Endothelial cell of umbilical vein (primary cell): Measurements from ENCODE around the gene GTF3C5. TPM values are rescaled to one million over a fixed set of nuclear protein-coding genes. Genes with fewer than 3 reads are reported as not detected.

Experiments
- BruUV-seq: library from RNA; stranded (reverse); fragments of 400-500 nt; replicated peaks from 2 replicates; lab custom pipeline; 2021; lab: Mats Ljungman, UMichigan
- CTCF ChIA-PET: fragments of 300-600, 350-600 bp; sonication (Branson Sonifier 250); formaldehyde crosslinking; loops from one replicate; lab custom pipeline; 2021; ENCODE audit warnings: antibody characterized with exemption, inconsistent platforms; lab: Charles Lee
- POLR2A ChIA-PET: fragments of 300-600, 350-600 bp; sonication (Branson Sonifier 250); formaldehyde crosslinking; loops from one replicate; lab custom pipeline; 2021; ENCODE audit warnings: antibody characterized with exemption, inconsistent platforms; lab: Charles Lee
- DNase-seq: peaks from one replicate; pipeline ENCODE4 v3.0.0-alpha.2; 2011; ENCODE audit warnings: low read depth, low spot score
- FAIRE-seq: peaks from 2 replicates; lab custom pipeline; 2011; peaks lifted over from hg19 to GRCh38; lab: Jason Lieb, UNC
- H2AFZ ChIP-seq: 2 replicates; pipeline ENCODE4 v1.6.0; 2012; ENCODE audit warnings: low read depth, low read length, control low read depth, inconsistent platforms
- H3K27ac ChIP-seq: 2 replicates; pipeline ENCODE4 v1.5.1; 2011; ENCODE audit warnings: low read depth, mild to moderate bottlenecking, control low read depth, low read length, moderate library complexity; ENCODE audit not compliant: insufficient read depth
- H3K27me3 ChIP-seq, 2 experiments: 2 replicates each; pipeline versions ENCODE4 v1.6.0 to v1.6.1; 2011; ENCODE audit warnings: low read length in 2 of 2, mixed read lengths in 1 of 2; ENCODE audit not compliant: control insufficient read depth in 2 of 2, insufficient read depth in 2 of 2
- H3K36me3 ChIP-seq, 2 experiments: 2 replicates in 1 of 2; 3 replicates in 1 of 2; pipeline ENCODE4 v1.5.1; 2011; ENCODE audit warnings: low read length in 2 of 2, mild to moderate bottlenecking in 1 of 2, moderate library complexity in 1 of 2; ENCODE audit not compliant: control insufficient read depth in 2 of 2, insufficient read depth in 2 of 2; ENCODE audit errors: extremely low read depth in 1 of 2
- H3K4me1 ChIP-seq: 3 replicates; pipeline ENCODE4 v1.5.1; 2011; ENCODE audit warnings: mild to moderate bottlenecking, low read length; ENCODE audit not compliant: control insufficient read depth, insufficient read depth; ENCODE audit errors: extremely low read depth
- H3K4me2 ChIP-seq: 2 replicates; pipeline ENCODE4 v1.6.1; 2011; ENCODE audit warnings: low read length, control low read depth, mixed read lengths; ENCODE audit not compliant: insufficient read depth
- H3K4me3 ChIP-seq, 3 experiments: fragments of 200-600 bp in 1 of 3; sonication (generic), shearing (Covaris generic) in 1 of 3; replicated peaks in 1 of 3; 2 replicates each; pipeline ENCODE4 v1.5.1; 2011 to 2016; ENCODE audit warnings: control low read depth in 3 of 3, low read length in 3 of 3, mild to moderate bottlenecking in 2 of 3, inconsistent platforms in 1 of 3, low read depth in 1 of 3, moderate library complexity in 1 of 3; ENCODE audit not compliant: insufficient read depth in 1 of 3
- H3K79me2 ChIP-seq: 2 replicates; pipeline ENCODE4 v1.6.0; 2012; ENCODE audit warnings: low read length, inconsistent platforms; ENCODE audit not compliant: control insufficient read depth, insufficient read depth
- H3K9ac ChIP-seq: replicated peaks from 2 replicates; pipeline ENCODE3; 2011; ENCODE audit warnings: low read length, control low read depth; ENCODE audit not compliant: insufficient read depth; ENCODE audit errors: extremely low read depth
- H3K9me1 ChIP-seq: replicated peaks from 3 replicates; pipeline ENCODE4 v1.6.0; 2011; ENCODE audit warnings: mild to moderate bottlenecking, low read length; ENCODE audit not compliant: control insufficient read depth, insufficient read depth; ENCODE audit errors: extremely low read depth
- H3K9me3 ChIP-seq: replicated peaks from 2 replicates; pipeline ENCODE4 v1.5.1; 2012; ENCODE audit warnings: low read length, inconsistent platforms; ENCODE audit not compliant: control insufficient read depth, insufficient read depth
- H4K20me1 ChIP-seq: replicated peaks from 2 replicates; pipeline ENCODE3; 2011; ENCODE audit warnings: mild to moderate bottlenecking, low read length; ENCODE audit not compliant: control insufficient read depth, insufficient read depth; ENCODE audit errors: extremely low read depth
- CTCF ChIP-seq, 2 donors: IDR thresholded peaks; 1 replicate in 1 of 2; 2 replicates in 1 of 2; pipeline ENCODE4 v1.5.1; 2011; ENCODE audit warnings: low read length in 2 of 2, mild to moderate bottlenecking in 2 of 2, moderate library complexity in 2 of 2, control low read depth in 1 of 2, inconsistent platforms in 1 of 2, low read depth in 1 of 2; ENCODE audit not compliant: insufficient read depth in 1 of 2; ENCODE audit errors: extremely low read depth in 1 of 2
- EZH2 ChIP-seq: IDR thresholded peaks from 2 replicates; pipeline ENCODE4 v1.6.1; 2012; ENCODE audit warnings: borderline replicate concordance, low read depth, mild to moderate bottlenecking, moderate library complexity, low read length, inconsistent platforms; ENCODE audit not compliant: severe bottlenecking
- FOS ChIP-seq: IDR thresholded peaks from 2 replicates; pipeline ENCODE4 v1.6.1; 2011; ENCODE audit warnings: mild to moderate bottlenecking, low read length, moderate library complexity, borderline replicate concordance; ENCODE audit not compliant: insufficient read depth
- GATA2 ChIP-seq: IDR thresholded peaks from 2 replicates; pipeline ENCODE4 v1.7.0; 2011; ENCODE audit warnings: low read depth, mild to moderate bottlenecking, moderate library complexity, mixed read lengths, low read length; ENCODE audit not compliant: insufficient read length, insufficient read depth
- JUN ChIP-seq: IDR thresholded peaks from 2 replicates; pipeline ENCODE4 v1.6.1; 2011; ENCODE audit warnings: borderline replicate concordance, low read depth; ENCODE audit not compliant: insufficient read length, insufficient read depth
- MAX ChIP-seq: IDR thresholded peaks from 2 replicates; pipeline ENCODE4 v1.6.1; 2011; ENCODE audit not compliant: insufficient read depth, insufficient read length
- MYC ChIP-seq: IDR thresholded peaks from one replicate; pipeline ENCODE4 v1.6.1; 2011; ENCODE audit warnings: mild to moderate bottlenecking, low read depth, low read length
- POLR2A ChIP-seq: IDR thresholded peaks from 2 replicates; pipeline ENCODE4 v1.6.1; 2012; ENCODE audit warnings: low read depth, mild to moderate bottlenecking, control low read depth, low read length
- POLR2AphosphoS5 ChIP-seq: IDR thresholded peaks from 2 replicates; pipeline ENCODE4 v1.6.1; 2012; ENCODE audit warnings: low read depth, mild to moderate bottlenecking, control low read depth, low read length, moderate library complexity; ENCODE audit not compliant: insufficient read depth
- dilution Hi-C: fragments of 300-500 bp; cut with MboI; formaldehyde crosslinking; loops from one replicate; pipeline ENCODE4 v1.15.0; 2019; ENCODE audit warnings: low sequenced_read_pairs; ENCODE audit not compliant: extremely low pct_ligation_motif_present
- intact Hi-C: fragments of 100-400 bp; cut with micrococcal nuclease; formaldehyde crosslinking; loops from one replicate; pipeline ENCODE4 v1.10.0; 2022
- polyA plus RNA-seq, 4 experiments: library from polyadenylated mRNA; depleted of rRNA in 3 of 4; stranded (reverse) in 3 of 4; unstranded in 1 of 4; fragments of >200 nt; gene quantifications; 2 replicates each; pipeline versions ENCODE4 v1.2.1 to v1.2.3, GENCODE V29; 2011 to 2012; ENCODE audit warnings: missing spikeins in 1 of 4
- total RNA-seq: library from RNA; stranded (reverse); gene quantifications from 2 replicates; pipeline ENCODE4 v1.2.3, GENCODE V29; 2021

GTF3C5 gene
- total and polyA plus RNA-seq, 2 donors (not counting 3 experiments of a cell fraction or from before 2014, with no cell fraction given), result 65.6 to 73.8 TPM

DNA sequence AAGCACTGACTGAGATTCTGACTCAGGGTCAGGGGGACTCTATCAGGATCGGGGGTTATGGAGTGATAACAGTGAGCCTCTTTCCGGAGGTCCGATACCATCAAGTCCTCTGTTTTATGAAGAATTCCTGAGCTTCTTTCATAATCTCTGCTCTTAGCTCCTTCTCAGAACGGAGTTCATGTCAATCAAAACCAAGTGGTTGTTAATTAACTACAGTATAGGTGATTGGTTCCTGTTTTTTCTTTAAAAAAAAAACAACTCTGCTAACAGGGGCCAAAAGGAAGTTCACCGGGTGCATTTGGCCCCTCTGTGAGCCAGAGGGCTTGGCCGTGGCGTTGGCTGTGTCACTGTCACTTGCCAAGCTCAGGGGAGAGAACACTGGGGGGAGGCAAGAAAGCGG is 48.3 kb upstream of the GTF3C5 start:
- BruUV-seq, result no TSS peak
- no peak for TF ChIP-seq FOS
- TF ChIP-seq CTCF (IDR thresholded peaks at IDR 0.05; ENCODE audit: extremely low read depth in 1 of 2, insufficient read depth in 1 of 2, low read depth in 1 of 2, low read length in 2 of 2), result no peak
- no peak for TF ChIP-seq GATA2
- TF ChIP-seq MAX, result no peak
- no peak for TF ChIP-seq POLR2AphosphoS5
- TF ChIP-seq JUN, result no peak
- TF ChIP-seq MYC, result no peak
- no peak for TF ChIP-seq POLR2A
- TF ChIP-seq EZH2, result no peak
- CTCF ChIA-PET, result interaction anchor here (1.6 kb wide), 1 partner anchor 9 kb away, joined by 4 read pairs; no protein-coding TSS in a partner anchor
- no peak for FAIRE-seq
- Histone ChIP-seq H3K4me2 (no peak overlapping the region), H3K9me3 (no peaks in the 10 kb centered on the region), H3K9me1 (no peaks in the 10 kb centered on the region), H3K4me3 (no peak overlapping the region), H3K9ac (no peak overlapping the region), H3K27me3 (peaks cover 21% of the 10 kb centered on the region in 2 experiments), H3K36me3 (no peaks in the 10 kb centered on the region), H2AFZ (no peak overlapping the region), H3K79me2 (no peaks in the 10 kb centered on the region), H4K20me1 (no peaks in the 10 kb centered on the region), H3K4me1 (no peaks in the 10 kb centered on the region), H3K27ac (no peak overlapping the region)
- DNase-seq, result no peak
- POLR2A ChIA-PET, result no interaction called here
- dilution Hi-C loops (no loop called here), intact Hi-C loops (no loop called here)
